ENCODE measurements around the gene ABCA12.
"Not testable (repeated sequence)": the region's sequence is repeated elsewhere in the genome, so short reads cannot be mapped to it uniquely, and the experiment has no call there.

DNA sequence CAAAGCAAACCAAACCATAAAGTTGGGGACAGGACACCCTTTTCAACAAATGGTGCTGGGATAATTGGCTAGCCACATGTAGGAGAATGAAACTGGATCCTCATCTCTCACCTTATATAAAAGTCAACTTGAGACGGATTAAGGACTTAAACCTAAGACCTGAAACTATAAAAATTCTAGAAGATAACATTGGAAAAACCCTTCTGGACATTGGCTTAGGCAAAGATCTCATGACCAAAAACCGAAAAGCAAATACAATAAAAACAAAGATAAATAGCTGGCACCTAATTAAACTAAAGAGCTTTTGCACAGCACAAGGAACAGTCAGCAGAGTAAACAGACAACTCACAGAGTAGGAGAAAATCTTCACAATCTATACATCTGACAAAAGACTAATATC lies 28.1 kb upstream of the ABCA12 start:
- TF ChIP-seq CTCF (IDR thresholded peaks at IDR 0.05); POLR2AphosphoS5 (IDR thresholded peaks at IDR 0.05; ENCODE audit: low read depth, low read length); TCF7L2 (IDR thresholded peaks at IDR 0.05; ENCODE audit: low read depth, low read length): not testable (repeated sequence)

Measured in Panc1 (cell line).